Esophagus muscularis mucosa (tissue), 4 donors: ENCODE data around the gene TRIP11.

ENCODE experiments used
- CTCF ChIP-seq, 3 experiments: fragments of 200-600 bp in 2 of 3; fragments of 450-650 bp in 1 of 3; sonication (generic) in 2 of 3; IDR thresholded peaks; one replicate each; pipeline ENCODE4 v1.5.1; 2017 to 2019; ENCODE audit warnings: antibody characterized with exemption in 3 of 3, mild to moderate bottlenecking in 2 of 3, moderate library complexity in 1 of 3
- EP300 ChIP-seq: sonication (generic); formaldehyde crosslinking; IDR thresholded peaks from one replicate; pipeline ENCODE4 v1.6.1; 2017; ENCODE audit warnings: antibody characterized with exemption
- POLR2A ChIP-seq: fragments of 450-650 bp; IDR thresholded peaks from one replicate; pipeline ENCODE4 v1.6.1; 2017; ENCODE audit warnings: antibody characterized with exemption, moderate library complexity, mild to moderate bottlenecking, low read depth
- POLR2AphosphoS5 ChIP-seq, 2 donors: sonication (generic); formaldehyde crosslinking; IDR thresholded peaks; one replicate each; pipeline ENCODE4 v1.6.1; 2017; ENCODE audit warnings: antibody characterized with exemption in 2 of 2

GRCh38 chr14:91956616-91957015 lies 83.2 kb downstream of the TRIP11 start:
- TF ChIP-seq CTCF (IDR thresholded peaks at IDR 0.05) = no peak
- TF ChIP-seq EP300 = no peak
- TF ChIP-seq POLR2A = no peak
- TF ChIP-seq POLR2AphosphoS5 (IDR thresholded peaks at IDR 0.05) = no peak
